ENCODE results near the gene TLL1. TPM values are rescaled to one million over a fixed set of nuclear protein-coding genes. Genes with fewer than 3 reads are reported as not detected.

The TLL1 gene
- total RNA-seq, 3 donors from 2014 or later = 4.0 to 11.5 (median 4.3) TPM

DNA sequence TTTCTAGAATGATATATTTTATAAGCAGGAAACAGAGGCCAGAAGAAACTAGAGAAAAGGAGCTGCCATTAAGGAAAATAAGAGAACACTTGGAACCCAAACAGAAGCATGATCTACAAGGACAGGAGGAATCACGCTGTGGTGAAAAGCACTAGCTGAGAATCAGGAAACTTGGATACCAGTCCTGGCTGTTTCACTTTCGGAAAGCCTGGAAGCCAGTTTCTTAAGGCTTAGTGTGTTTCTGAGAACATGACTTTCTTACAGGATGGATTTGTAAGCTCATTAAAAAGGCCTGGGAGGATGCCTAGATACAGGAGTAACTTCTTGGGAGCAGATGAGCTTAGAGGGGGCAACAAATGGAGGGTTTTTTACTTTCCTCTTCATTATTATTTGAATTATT lies 36.9 kb downstream of the TLL1 start:
- no peaks in the 10 kb centered on the region for H3K27me3 ChIP-seq
- no peak overlapping the region for H3K27ac ChIP-seq
- no peaks in the 10 kb centered on the region for H3K36me3 ChIP-seq
- no peak for DNase-seq (ENCODE audit: low spot score in 2 of 2)
- no peak overlapping the region for H3K4me3 ChIP-seq
- intact Hi-C loops (cut with DNase I; ENCODE audit: low total_unique reads) = no loop called here
- TF ChIP-seq CTCF (IDR thresholded peaks at IDR 0.05) = no peak
- TF ChIP-seq POLR2AphosphoS5 (IDR thresholded peaks at IDR 0.05) = no peak
- no peak for TF ChIP-seq POLR2A (IDR thresholded peaks at IDR 0.05)
- H3K9me3 ChIP-seq = no peaks in the 10 kb centered on the region
- no peaks in the 10 kb centered on the region for H3K4me1 ChIP-seq

GRCh38 chr4:165915215-165915614 lies 42.2 kb downstream of the TLL1 start:
- Histone ChIP-seq H3K9me3 (no peaks in the 10 kb centered on the region), H3K4me1 (no peaks in the 10 kb centered on the region), H3K27me3 (no peaks in the 10 kb centered on the region), H3K36me3 (no peaks in the 10 kb centered on the region), H3K27ac (no peak overlapping the region), H3K4me3 (no peak overlapping the region)
- intact Hi-C loops (cut with DNase I; ENCODE audit: low total_unique reads) = no loop called here
- DNase-seq (ENCODE audit: low spot score in 2 of 2) = no peak
- TF ChIP-seq POLR2AphosphoS5 (IDR thresholded peaks at IDR 0.05) (no peak), POLR2A (IDR thresholded peaks at IDR 0.05) (no peak), CTCF (IDR thresholded peaks at IDR 0.05) (no peak)

GRCh38 chr4:165921546-165921945 lies 48.5 kb downstream of the TLL1 start:
- H3K4me1 ChIP-seq = no peaks in the 10 kb centered on the region
- no peak for DNase-seq (ENCODE audit: low spot score in 2 of 2)
- intact Hi-C loops (cut with DNase I; ENCODE audit: low total_unique reads) = no loop called here

GRCh38 chr4:165922747-165923146 lies 49.7 kb downstream of the TLL1 start:
- Histone ChIP-seq H3K36me3 (no peaks in the 10 kb centered on the region), H3K9me3 (no peaks in the 10 kb centered on the region), H3K27ac (no peak overlapping the region), H3K4me3 (no peak overlapping the region), H3K4me1 (no peaks in the 10 kb centered on the region), H3K27me3 (no peaks in the 10 kb centered on the region)
- no peak for DNase-seq (ENCODE audit: low spot score in 2 of 2)
- TF ChIP-seq POLR2A (IDR thresholded peaks at IDR 0.05) (no peak), POLR2AphosphoS5 (IDR thresholded peaks at IDR 0.05) (no peak), CTCF (IDR thresholded peaks at IDR 0.05) (no peak)
- intact Hi-C loops (cut with DNase I; ENCODE audit: low total_unique reads) = no loop called here

More at GRCh38 chr4:165921546-165921945, 48.5 kb downstream of the TLL1 start:
- TF ChIP-seq CTCF (IDR thresholded peaks at IDR 0.05) (no peak), POLR2AphosphoS5 (IDR thresholded peaks at IDR 0.05) (no peak), POLR2A (IDR thresholded peaks at IDR 0.05) (no peak)
- no peaks in the 10 kb centered on the region for H3K9me3 ChIP-seq
- no peak overlapping the region for H3K4me3 ChIP-seq
- H3K27me3 ChIP-seq = no peaks in the 10 kb centered on the region
- no peak overlapping the region for H3K27ac ChIP-seq
- H3K36me3 ChIP-seq = no peaks in the 10 kb centered on the region

DNA sequence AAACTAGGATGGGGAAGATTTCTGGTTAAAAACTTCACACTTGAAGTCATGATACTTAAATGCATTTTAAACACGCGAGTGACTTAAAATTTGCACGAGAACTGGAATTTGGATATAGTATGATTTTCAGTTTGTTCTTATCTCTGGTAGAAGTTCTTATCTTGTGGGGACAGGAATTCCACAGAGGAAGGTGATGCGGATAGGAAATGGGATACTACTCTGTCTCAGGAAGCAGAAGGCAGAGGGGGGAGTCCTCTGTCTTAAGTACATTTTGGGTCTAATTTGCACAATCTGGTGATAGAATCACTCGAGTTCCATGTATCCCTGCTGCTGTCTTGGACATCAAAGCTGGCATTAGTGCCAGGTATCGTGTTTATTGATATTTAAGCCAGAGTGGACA lies 53.3 kb downstream of the TLL1 start:
- H3K4me1 ChIP-seq = no peaks in the 10 kb centered on the region
- DNase-seq (ENCODE audit: low spot score in 2 of 2) = no peak
- H3K4me3 ChIP-seq = no peak overlapping the region
- H3K27me3 ChIP-seq = no peaks in the 10 kb centered on the region
- H3K36me3 ChIP-seq = no peaks in the 10 kb centered on the region
- intact Hi-C loops (cut with DNase I; ENCODE audit: low total_unique reads) = no loop called here
- H3K9me3 ChIP-seq = no peaks in the 10 kb centered on the region
- no peak overlapping the region for H3K27ac ChIP-seq
- no peak for TF ChIP-seq CTCF (IDR thresholded peaks at IDR 0.05)
- TF ChIP-seq POLR2A (IDR thresholded peaks at IDR 0.05) = no peak
- TF ChIP-seq POLR2AphosphoS5 (IDR thresholded peaks at IDR 0.05) = no peak

Measured in breast epithelium (tissue), 4 donors.